NCI-H2107 (cell line): Measurements from ENCODE around the gene SVIL.
"Not testable (repeated sequence)": the region's sequence is repeated elsewhere in the genome, so short reads cannot be mapped to it uniquely, and the experiment has no call there.

ENCODE experiments used
- DNase-seq: peaks from one replicate; lab custom pipeline; 2025; lab: John Stamatoyannopoulos, UW

Gene SVIL

DNA sequence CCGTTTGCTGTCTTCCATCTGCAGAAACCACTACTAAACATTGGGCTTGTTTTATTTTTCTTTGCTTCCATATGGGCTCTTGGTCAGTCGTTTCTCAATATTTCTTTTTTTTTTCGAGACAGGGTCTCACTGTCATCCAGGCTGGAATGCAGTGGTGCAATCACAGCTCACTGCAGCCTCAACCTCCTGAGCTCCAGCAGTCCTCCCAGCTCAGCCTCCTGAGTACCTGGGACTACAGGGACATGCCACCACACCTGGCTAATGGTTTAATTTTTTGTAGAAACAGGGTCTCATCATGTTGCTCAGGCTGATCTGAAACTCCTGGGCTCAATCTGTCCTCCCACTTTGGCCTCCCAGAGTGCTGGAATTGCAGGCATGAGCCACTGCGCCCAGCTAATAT, 182.8 kb downstream of the SVIL start:
- no peak for DNase-seq

DNA sequence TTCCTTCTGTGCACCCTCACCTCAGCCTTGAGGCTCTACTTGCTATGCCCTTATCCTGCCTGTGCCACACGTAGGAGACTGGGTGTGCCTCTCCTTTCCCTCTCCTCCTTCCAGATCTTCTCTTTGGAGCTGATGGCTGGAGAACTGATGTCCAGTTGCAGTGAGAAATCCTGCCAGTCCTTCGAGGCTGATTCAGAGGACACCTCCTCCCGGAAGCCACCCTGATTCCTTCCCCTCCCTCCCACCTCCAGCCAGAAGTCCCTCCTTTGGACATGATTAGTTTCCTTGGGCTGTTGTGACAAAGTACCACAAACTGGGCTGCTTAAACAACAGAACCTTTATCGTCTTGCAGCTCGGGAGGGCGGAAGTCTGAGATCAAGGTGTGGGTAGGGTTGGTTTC, 184.4 kb downstream of the SVIL start:
- DNase-seq, result no peak

DNA sequence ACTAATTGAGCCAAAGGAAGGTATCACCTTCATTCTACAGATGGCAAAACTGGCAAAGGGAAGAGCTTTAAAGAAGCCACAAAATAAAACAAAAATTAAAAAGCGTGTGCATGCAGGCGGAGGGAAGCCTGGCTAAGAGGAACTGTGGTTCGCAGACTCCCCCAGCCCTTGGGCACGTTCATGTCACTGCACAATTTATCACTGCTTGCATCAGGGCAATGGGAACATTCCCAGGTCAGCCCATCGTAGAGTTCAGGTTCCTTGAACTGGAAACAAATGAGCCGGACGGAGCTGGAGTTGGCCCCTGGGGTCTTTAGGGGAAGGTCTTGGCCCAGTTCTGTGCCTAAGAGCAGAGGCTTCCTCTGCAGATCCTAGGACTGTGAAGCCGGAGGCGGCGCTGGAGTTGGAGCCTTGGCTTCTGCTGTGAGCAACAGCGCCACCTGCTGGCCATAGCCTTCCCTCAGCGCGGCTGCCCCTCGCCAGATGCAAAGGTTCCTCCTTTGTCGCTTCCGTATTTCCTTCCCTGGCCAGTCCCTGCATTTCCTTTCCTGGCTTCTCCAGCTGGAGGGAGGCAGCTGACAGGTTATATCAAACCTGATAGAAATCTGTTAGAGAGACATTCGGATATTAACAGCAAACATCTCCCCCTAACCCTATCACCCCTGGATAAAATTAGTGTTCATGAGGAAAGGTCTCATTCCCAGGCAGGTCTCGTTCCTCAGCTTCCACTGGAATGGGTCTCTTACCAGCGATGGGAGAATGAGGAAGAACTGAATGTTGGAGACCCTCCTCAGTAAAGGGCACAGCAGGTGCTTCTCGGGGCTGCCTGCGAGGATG, 185.8 kb downstream of the SVIL start:
- DNase-seq, result peak; percentile 21

DNA sequence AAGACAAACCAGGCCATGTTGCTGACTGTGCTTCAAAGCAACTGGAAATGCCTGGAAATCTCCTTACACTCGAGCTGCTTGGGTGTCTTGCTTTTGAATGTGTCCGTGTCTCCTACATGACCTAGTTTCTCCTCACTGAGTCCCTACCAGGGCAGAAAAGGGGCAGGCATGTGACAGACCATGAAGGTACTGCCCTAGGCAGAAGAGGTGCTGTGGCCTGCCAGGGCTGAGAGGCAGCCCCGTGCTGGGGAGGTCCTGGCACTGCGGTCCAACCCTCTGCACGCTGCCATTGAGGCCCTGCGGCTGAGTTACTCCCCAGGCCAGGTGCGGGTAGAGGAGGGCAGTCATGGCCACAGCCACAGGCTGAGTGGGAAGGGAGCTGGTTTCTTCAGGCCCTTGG, 186.6 kb downstream of the SVIL start:
- DNase-seq, result no peak

DNA sequence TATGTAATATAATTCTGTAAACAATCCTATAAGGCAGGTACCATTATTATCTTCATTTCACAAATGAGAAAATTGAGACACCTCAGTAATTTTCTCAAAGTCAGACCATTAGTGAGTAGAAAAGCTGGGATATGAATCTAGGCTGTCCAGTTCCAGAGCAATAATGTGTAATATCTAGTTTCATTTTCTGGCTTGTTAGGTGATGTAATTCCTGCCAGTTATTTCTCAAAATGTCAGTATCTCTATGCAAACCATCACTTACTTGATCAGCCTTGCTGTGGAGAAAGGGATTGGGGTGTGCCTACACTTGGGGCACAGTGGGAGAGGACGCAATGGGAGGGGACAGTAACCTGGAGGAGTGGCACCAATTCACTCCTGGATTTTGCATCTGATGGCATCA, 188.4 kb downstream of the SVIL start:
- no peak for DNase-seq

DNA sequence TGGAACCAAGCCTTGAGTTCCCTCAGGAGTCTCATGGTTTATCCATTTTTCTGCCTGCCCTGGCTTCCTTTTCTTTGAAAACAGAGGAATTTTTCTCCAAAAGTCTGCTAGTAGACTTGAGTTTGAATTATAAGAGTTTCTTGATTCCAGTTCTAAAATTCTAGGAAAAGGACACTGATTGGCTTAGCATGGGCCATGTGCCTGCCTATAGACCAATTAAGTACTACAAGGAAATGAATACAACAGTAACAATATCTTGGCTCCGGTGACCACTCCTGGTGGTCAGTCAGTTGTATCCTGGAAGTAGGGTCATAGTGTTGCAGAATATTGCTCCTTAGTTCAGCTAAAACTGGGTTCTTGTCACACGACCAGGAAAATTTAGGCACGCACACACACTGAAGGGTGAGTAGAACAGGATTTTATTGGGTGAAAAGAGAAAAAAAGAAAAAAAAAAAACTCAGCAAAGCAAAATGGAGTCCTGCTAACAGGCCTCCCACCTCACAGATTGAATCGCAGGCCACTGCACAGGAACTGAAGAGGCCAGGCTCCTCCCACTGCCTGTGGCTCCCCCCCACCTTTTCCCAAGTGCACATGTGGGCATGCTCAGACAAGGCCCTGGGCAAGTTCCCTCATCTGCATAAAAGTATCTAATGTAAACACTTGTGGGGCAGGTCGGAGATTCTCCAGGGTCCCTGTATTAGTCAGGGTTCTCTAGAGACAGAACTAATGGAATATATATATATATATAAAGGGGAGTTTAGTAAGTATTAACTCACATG, 190.8 kb downstream of the SVIL start:
- no peak for DNase-seq

DNA sequence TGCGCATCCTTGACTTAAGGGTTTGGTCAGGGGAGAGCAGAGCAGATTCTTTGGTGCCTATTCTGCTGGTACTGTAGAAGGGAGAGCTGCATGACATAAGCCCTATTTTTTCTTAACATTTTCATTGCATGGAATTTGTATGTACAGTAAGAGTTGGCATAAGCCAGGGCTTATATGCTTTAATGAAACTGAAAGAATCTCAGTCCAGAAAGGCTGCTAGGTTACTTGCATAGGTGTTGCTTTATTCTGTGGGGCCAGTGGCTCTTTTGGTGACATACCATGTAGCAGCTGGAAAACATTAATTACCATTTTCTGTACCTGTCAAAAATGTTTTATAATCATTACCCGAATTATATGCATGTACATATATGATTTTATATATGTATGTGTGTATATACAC, 193.8 kb downstream of the SVIL start:
- DNase-seq, result no peak

DNA sequence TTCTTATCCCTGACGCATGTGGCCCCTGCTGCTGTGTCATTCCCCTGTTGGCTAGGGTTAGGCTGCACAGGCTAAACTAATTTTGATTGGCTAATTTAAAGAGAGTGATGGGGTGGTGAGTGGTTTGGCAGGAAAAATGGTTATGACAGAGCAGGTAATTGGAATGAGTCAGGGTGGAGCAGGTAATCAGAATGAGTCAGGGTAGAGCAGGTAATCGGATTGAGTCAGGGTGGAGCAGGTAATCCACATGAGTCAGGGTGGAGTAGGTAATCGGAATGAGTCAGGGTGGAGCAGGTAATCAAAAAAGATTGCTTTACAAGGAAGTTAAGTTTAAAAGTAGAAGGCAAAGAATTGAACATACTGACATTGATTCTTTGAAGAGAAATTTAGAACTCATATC, 195.8 kb downstream of the SVIL start:
- not testable (repeated sequence) for DNase-seq

DNA sequence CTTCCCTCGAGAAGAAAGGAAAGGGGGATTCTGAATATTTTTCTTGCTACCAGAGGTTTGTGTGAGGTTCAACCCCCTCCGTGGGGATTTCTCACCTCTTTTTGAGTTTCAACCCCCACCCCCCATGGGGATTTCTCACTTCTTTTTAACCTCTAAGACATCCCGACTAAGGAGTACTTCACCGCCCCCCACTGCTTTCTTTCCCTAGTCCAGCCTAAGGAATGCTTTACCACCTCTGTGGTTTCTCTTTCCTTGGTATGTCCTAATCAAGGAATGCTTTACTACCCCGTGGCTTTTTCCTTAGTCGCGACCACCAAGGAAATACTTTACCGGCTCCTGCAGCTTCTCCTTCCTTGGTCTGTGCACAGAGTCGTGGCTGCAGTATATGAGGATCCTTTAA, 196.5 kb downstream of the SVIL start:
- no peak for DNase-seq

DNA sequence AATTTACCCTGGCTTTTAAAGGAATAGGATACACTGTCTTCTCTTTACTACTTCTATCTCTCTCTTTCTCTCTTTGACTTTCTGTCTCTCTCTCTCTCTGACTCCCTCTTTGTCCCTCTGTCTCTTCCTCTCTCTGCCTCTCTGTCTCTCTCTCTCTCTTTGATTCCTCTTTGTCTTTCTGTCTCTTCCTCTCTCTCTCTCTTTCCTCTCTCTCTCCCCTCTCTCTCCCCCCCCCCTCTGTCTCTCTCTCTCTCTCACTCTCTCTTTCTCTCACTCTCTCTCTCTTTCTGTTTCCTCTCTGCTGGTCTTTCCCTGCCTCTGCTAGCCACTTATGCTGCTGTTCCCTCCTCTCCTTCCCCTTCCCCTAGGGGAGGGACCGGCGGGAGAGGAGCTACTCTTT, 196.9 kb downstream of the SVIL start:
- no peak for DNase-seq

DNA sequence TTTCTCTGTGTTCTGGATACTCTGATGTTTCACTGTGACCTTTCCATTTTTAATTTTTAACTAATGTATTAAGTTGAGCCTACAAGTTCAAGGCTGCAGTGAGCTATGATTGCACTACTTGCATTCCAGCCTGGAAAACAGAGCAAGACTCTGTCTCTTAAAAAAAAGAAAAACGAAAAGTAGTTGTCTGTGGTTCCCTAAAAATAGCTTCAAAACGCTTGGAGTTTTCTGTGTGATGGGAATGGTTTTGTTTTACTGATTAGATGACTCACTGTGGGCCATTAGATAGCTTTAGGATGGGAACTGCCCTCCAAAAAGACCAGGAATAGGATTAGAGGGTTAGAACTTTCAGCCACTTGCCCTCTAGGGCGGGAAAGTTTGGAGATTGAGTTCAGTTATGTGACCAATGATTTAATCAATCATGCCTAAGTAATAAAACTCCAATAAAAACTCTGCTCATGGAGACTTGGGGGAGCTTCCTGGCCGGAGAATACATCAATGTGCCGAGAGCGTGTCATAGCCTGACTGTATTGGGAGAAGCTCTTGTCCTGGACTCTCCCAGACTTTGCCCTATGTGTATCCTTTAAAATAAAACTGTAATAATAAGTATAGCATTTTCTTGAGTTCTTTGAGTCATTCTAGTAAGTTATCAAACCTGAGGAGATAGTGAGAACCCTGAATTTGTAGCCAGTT, 198.8 kb downstream of the SVIL start:
- no peak for DNase-seq

DNA sequence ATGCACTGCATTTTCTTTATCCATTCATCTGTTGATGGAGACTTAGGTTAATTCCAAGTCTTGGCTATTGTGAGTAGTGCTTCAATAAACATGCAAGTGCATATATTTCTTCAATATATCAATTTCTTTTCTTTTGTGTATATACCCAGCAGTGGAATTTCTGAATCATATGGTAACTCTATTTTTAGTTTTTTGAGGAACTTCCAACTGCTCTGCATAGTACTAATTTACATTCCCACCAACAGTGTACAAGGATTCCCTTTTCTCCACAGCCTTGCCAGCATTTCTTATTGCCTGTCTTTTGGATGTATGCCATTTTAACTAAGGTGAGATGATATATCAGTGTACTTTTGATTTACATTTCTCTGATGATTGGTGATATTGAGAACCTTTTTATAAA, 200.7 kb downstream of the SVIL start:
- DNase-seq, result no peak

DNA sequence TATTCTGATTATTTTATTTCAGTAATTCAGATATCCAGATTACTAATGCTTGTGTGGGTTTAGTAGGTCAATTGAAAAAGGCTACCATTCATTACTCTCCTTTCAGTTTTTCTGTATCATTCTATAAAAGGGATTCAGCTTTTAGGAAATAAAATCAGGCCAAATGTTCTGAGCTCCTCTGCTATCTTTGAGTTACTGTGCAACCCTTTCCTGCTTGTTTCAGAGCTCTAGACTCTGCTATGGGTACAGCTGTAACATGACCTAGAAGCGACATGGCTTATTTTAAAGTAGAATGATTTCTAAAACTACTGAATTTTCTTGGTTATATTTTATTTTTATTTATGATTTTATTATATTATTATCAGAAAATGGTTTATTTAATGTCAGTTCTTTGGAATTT, 203.1 kb downstream of the SVIL start:
- no peak for DNase-seq

DNA sequence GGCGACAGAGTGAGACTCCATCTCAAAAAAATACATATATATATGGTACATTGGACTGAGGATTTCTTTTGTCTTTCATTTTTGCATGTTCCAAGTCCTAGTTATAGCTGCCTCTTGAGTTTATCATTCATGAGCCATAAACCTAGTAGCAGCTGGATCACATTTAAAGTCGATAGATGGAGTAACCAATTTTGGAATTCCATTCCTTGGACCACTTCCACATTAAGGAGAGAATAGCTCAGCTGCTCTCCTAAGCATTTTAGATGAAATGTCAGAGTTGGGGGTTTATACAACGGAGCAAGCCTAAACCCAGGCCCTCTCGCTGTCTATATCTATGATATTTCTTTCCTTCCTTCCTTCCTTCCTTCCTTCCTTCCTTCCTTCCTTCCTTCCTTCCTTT, 204.7 kb downstream of the SVIL start:
- no peak for DNase-seq

DNA sequence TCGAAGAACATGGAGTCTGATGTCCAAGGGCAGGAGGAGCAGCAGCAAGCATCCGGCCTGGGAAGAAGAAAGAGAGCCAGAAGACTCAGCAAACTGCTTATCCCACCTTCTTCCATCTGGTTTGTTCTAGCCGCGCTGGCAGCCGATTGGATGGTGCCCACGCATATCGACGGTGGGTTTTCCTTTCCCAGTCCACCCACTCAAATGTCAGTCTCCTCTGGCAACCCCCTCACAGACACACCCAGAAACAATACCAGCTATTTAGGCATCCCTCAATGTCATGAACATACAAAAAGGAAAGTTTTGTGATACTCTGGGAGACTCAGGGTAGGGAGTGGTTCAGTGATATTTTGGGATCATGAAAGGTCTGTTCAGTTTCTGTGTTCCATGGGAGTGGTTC, 206.3 kb downstream of the SVIL start:
- no peak for DNase-seq

DNA sequence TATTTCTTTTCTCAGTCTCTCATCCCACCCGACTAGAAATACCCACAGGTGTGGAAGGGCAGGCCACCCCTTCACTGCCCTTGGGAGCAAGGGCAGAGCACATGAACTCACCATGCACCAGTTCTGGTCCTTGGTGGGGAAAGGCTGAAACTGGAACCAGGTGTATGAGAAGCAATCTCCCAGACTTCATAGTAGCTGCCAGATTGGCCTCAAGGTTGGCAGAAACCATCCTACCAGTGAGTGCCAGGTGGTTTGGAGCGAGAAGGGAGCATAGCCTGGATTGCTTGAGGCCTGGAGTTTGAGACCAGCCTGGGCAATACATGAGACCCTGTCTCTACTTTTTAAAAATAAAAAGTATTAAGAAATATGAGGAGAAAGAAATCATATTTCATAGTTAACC, 207.1 kb downstream of the SVIL start:
- DNase-seq, result no peak

DNA sequence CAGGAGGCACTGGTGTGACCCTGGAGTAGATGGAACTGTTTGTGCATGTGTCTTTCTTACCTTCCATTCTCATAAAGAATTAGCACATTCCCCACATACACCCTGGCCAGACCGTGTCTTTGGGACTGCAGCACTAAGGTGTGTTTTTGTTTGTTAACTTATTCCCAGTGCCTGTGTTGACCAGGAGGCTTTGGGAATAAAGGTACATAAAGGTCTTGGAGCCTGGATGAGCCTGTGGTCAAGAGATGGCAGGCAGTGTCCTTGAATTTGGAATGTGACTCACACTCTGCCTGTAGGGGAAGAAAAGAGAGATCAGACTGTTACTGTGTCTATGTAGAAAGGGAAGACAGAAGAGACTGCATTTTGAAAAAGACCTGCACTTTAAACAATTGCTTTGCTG, 208.4 kb downstream of the SVIL start:
- DNase-seq, result no peak

DNA sequence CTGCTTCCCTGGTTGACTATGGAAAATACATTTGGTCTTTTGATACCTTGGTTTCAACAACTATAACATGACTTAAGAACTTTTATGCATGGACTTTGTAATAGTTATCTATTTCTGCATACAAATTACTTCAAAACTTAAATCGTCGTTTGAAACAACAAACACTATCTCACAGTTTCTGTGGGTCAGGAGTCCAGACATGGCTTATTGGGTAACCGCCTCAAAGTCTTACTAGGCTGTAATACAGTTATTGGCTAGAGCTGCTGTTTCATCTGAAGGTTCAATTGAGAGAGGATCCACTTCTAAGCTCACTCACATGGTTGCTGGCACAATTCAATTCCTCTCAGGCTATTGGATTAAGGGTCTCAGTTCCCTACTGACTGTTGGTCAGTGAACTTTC, 210.8 kb downstream of the SVIL start:
- no peak for DNase-seq

DNA sequence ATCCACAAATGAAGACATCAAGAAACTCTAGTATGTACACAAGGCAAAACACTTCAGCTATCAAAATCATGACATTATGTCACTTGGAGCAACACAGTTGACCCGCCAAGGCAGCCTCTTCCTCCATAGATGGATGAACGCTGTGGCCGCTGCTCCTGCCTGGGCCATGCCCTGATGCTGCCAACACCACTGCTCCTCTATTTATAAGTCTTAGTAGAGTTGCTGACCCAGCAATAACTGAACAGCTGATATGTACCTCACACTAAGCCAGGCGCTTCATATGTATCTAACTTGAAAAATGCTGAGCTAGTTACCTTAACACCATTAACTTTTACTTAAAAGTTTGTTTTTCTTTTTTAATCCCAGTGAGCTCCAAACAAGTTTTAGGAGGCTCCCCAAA, 214.0 kb downstream of the SVIL start:
- DNase-seq, result no peak

DNA sequence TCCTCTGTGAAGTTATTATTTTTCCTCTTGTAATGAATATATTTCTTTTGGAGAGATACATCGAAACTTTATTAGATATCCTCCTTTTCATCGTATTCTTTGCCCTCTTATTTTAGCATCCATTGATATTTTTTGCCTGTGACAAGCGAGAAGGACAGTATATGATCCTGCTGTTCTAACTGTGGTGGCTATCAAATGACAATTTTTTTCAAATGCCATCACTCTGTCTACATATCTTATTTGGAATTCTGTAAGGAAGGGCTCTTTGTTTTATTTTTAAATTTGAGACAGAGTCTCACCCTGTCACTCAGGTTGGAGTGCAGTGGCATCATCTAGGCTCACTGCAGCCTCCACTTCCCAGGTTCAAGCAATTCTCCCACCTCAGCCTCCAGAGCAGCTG, 217.4 kb downstream of the SVIL start:
- no peak for DNase-seq

DNA sequence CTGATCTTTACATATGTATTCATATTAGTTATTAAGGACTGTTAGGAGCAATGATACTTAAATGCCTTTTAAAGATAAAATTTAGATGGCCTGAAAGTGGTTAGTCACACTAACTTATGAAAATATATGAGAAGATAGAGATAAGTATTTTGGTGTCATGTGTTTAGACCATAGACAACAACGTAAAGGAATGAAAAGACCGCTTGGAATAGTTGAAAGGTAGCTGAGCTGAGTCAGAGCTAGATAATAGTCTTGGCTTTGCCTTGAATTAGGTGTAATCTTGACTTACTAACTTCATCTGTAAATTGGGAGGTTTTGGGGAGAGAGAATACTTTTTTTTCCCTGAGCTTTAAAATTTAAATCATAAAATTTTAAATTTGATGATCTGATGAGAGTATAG, 218.9 kb downstream of the SVIL start:
- no peak for DNase-seq

DNA sequence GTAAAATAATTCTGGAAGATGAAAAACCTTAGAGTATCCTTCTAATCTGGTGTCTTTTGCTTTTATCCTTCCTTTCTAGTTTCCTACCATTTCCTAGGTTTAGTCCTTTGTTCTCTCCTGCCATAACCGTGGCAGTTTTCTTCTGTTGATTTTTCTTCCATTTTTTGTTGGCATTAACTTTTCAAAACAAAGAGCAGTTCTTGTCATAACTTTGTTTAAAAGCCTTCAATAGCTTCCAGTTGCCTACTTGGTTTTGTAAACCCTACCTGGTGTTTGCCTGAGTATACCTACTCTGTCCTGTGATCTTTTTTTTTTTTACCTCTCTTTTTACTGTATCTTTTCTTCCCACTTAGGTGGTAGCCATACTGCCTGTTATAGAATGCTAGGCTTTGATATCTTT, 220.3 kb downstream of the SVIL start:
- no peak for DNase-seq

DNA sequence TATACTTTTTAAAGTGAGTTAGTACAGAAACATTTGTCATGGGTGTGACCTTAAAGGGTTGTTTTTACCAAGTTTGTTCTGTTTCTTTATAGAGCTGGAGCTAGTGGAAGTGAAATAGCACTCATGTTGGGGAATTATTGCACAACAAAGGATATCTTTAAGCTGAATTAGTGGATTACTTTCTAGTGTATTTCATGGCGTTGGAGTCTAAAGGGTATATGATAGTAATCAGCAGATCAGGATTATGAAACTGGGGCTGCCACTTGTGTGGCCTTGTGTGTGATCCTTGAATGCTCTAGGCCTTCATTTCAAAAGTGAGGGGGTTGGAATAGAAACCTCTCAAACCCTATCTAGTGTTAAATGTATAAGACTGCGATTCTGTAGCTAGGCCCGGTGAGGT, 222.3 kb downstream of the SVIL start:
- no peak for DNase-seq
